Brain pericyte (primary cell): Measurements from ENCODE around the gene FRMPD3.

Source experiments
- DNase-seq: peaks from one replicate; pipeline ENCODE4 v3.0.0-alpha.2; 2012; ENCODE audit warnings: low read depth, low spot score

The FRMPD3 gene

DNA sequence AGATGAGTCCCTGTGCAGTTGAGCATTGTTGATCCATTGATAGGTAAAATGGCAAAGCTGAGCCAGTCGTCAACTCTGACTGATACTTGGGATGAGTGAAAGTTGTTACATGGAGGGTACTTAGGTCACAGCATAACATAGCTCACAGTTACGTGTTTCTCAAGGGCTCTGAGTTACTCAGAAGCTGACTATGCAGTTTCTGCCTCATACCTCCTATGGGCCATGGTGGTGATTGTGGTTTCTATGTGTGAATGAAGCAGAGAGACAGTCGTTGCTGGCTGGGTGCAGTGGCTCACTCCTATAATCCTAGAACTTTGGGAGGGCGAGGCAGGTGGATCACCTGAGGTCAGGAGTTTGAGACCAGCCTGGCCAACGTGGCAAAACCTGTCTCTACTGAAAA is 30.8 kb downstream of the FRMPD3 start:
- no peak for DNase-seq

DNA sequence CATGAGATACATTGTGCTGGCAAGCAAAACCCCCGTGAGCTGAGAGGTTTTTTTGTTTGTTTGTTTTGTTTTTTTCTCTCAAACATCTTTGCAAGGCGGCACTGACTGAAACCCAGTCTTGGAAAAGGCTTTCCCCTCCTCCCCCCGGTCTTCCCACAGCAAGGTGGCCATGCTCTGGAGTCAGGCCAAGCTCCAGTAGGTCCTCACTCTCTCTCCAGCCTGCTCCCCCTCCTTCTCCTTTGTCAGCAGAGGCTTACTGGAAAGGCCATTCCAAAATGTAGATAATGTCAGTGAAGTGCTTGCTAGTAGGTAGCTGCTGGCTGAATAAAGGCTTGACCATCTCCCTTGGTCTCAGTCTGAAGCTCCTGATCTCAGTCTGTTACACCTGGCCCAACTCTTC is 32.6 kb downstream of the FRMPD3 start:
- DNase-seq: no peak

DNA sequence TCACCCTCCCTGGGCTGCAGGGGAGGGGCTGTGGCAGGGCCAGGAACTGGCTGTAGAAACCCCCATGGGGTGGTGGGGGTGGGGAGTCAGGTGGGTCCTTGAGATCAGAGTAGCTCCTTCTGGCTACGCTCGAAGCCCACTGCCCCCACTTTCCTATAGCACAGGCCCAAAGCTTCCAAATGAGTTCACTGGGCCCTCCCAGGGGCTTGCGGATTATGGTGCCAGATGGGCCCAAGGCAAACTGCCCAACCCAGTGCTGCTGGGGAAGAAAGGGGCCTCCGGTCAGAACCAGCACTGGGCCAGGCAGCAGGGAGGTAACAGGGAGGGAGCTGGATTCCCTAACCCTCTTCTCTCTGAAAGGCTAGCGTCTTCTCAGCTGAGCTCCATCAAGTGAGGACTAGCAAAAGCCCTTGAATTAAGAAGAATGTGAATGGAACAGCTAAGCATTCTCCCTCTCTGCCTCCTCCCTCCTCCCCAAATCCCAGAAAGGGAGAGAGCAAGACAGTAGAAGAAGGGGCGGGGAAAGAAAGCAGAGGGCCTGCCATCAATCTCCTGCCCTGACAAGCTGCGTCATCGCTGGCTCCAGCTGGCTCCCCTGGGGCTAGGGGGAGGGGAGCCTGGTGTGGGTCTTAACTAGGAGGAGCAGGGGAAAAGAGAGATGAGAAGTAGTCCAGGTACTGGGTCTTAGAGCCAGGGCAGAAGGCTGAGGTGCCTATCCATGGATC is 34.7 kb downstream of the FRMPD3 start:
- no peak for DNase-seq

DNA sequence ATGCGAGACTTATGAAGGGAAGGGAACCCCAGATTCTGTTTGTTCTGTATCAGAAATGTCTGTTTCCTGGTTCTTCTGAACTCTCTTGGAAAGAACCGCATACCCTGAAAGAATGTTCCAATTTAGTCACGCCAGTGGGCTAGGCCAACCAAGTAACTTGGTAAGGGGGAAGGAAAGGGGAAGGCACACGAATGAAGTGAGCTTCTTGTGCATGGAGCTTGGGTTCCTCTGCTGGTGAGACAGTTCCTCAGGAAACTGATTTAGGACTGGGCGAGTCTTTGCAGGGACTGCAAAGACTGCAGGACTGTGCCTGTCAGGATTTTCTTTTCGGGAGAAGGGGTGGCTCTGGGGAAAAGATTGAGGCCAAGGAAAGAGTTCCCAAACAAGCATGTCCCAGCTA is 35.6 kb downstream of the FRMPD3 start:
- DNase-seq: no peak

DNA sequence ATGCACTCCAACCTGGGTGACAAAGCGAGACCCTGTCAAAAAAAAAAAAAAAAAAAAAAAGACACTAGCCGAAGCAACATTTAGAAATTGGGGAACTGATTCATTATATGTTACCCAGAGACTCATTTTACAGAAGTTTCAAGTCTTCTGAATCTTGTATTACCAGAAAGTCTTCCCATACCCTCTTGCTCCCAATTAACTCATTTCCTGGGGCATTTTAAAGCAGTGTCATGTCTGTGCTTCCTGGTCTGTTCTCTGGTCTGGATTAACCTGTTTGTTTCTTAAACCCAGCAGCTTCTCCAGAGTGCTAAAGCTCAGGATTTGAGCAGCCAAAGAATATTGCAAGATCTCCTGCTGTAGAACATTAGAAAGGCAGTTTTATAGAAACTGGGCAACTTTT is 43.7 kb downstream of the FRMPD3 start:
- no peak for DNase-seq

DNA sequence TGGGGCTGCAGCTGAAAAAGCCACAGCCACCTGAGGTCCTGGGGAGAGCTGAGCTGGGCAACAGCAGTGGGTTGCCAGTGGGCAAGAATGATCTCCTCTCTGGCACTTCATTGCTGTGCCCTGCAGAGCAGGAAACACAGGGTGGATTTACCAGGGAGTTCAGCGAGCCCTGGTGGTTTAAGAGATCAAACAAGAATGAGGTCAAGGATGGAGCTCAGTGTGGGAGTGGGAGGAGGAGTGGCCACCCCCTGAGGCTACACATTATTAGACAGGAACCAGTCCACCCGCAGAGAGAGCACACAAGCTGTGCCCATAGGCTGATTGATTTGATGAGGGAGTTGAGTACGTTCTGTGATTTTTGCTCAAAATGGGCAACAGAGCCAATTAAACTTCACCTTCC is 47.3 kb downstream of the FRMPD3 start:
- DNase-seq: no peak
